HG02870 (cell line): ENCODE measurements around the gene CEP72.
"Not testable (repeated sequence)": the region's sequence is repeated elsewhere in the genome, so short reads cannot be mapped to it uniquely, and the experiment has no call there.

Experiments used
- ATAC-seq: cut with Tn5 transposase; IDR thresholded peaks from one replicate; pipeline ENCODE4 v1.9.1; 2021; ENCODE audit warnings: mild to moderate bottlenecking, moderate library complexity; ENCODE audit not compliant: unreplicated experiment

The CEP72 gene

GRCh38 chr5:611731-612486, at the start of gene CEP72:
CEP72 (plus strand) TSS chr5:612340; CDS start chr5:612362, 22 bp downstream.
- peak; percentile 58 for ATAC-seq

GRCh38 chr5:565782-566440, 46.2 kb upstream of the CEP72 start:
- no peak for ATAC-seq

- ATAC-seq, result no peak
Measured at GRCh38 chr5:566636-567309, 45.4 kb upstream of the CEP72 start.

- ATAC-seq, result no peak
Measured at GRCh38 chr5:567664-568060, 44.5 kb upstream of the CEP72 start.

GRCh38 chr5:568061-568781, 43.9 kb upstream of the CEP72 start:
- no peak for ATAC-seq

GRCh38 chr5:568809-569208, 43.3 kb upstream of the CEP72 start:
- ATAC-seq, result no peak

- ATAC-seq, result no peak
Measured at GRCh38 chr5:569358-569867, 42.7 kb upstream of the CEP72 start.

GRCh38 chr5:569868-570361, 42.2 kb upstream of the CEP72 start:
- no peak for ATAC-seq

- ATAC-seq, result no peak
Measured at GRCh38 chr5:570446-570845, 41.7 kb upstream of the CEP72 start.

- no peak for ATAC-seq
Measured at GRCh38 chr5:570886-571285, 41.3 kb upstream of the CEP72 start.

- ATAC-seq, result no peak
Measured at GRCh38 chr5:571791-572190, 40.3 kb upstream of the CEP72 start.

GRCh38 chr5:572398-573019, 39.6 kb upstream of the CEP72 start:
- ATAC-seq, result no peak

GRCh38 chr5:573206-573605, 38.9 kb upstream of the CEP72 start:
- ATAC-seq, result no peak

- ATAC-seq, result no peak
Measured at GRCh38 chr5:573976-574375, 38.2 kb upstream of the CEP72 start.

- no peak for ATAC-seq
Measured at GRCh38 chr5:574906-575305, 37.2 kb upstream of the CEP72 start.

GRCh38 chr5:575636-576035, 36.5 kb upstream of the CEP72 start:
- no peak for ATAC-seq

GRCh38 chr5:577214-577613, 34.9 kb upstream of the CEP72 start:
- not testable (repeated sequence) for ATAC-seq

GRCh38 chr5:577800-578199, 34.3 kb upstream of the CEP72 start:
- ATAC-seq, result no peak

GRCh38 chr5:579211-579610, 32.9 kb upstream of the CEP72 start:
- no peak for ATAC-seq

GRCh38 chr5:579746-580366, 32.3 kb upstream of the CEP72 start:
- ATAC-seq, result no peak
